Neuronal stem cell (in vitro differentiated cells): ENCODE results near the gene PRPS1.

Source experiments
- DNase-seq: peaks from one replicate; pipeline ENCODE4 v3.0.0-alpha.2; 2013; ENCODE audit warnings: low spot score
- H2AFZ ChIP-seq: one replicate; pipeline ENCODE4 v1.6.1; 2013; ENCODE audit warnings: mild to moderate bottlenecking, low read length, inconsistent platforms
- H2AK5ac ChIP-seq: 2 replicates; pipeline ENCODE4 v1.6.1; 2013; ENCODE audit warnings: low read depth, mild to moderate bottlenecking, inconsistent platforms, low read length, moderate library complexity, mixed read lengths
- H2BK120ac ChIP-seq: 2 replicates; pipeline ENCODE4 v1.6.1; 2013; ENCODE audit warnings: low read depth, mild to moderate bottlenecking, inconsistent platforms, low read length, moderate library complexity, mixed read lengths
- H2BK12ac ChIP-seq: one replicate; pipeline ENCODE4 v1.6.1; 2013; ENCODE audit warnings: low read length, inconsistent platforms
- H2BK15ac ChIP-seq: 2 replicates; pipeline ENCODE4 v1.6.1; 2013; ENCODE audit warnings: mild to moderate bottlenecking, low read length, inconsistent platforms, mixed read lengths
- H2BK5ac ChIP-seq: one replicate; pipeline ENCODE4 v1.6.1; 2013; ENCODE audit warnings: inconsistent platforms, mild to moderate bottlenecking, low read length, moderate library complexity
- H3K14ac ChIP-seq: one replicate; pipeline ENCODE4 v1.6.1; 2013; ENCODE audit warnings: low read length, inconsistent platforms
- H3K18ac ChIP-seq: 2 replicates; pipeline ENCODE4 v1.6.1; 2013; ENCODE audit warnings: low read length, inconsistent platforms
- H3K23ac ChIP-seq: 2 replicates; pipeline ENCODE4 v1.6.1; 2013; ENCODE audit warnings: low read depth, mild to moderate bottlenecking, mixed read lengths, low read length, inconsistent platforms; ENCODE audit not compliant: poor library complexity
- H3K27ac ChIP-seq: replicated peaks from 3 replicates; pipeline ENCODE4 v1.5.1; 2013; ENCODE audit warnings: low read length, inconsistent platforms
- H3K27me3 ChIP-seq, 3 experiments: 2 replicates each; pipeline ENCODE4 v1.6.1; 2013; ENCODE audit warnings: low read length in 3 of 3, mild to moderate bottlenecking in 2 of 3, inconsistent platforms in 1 of 3, low read depth in 1 of 3, mixed read lengths in 1 of 3, moderate library complexity in 1 of 3; ENCODE audit not compliant: control insufficient read depth in 3 of 3, insufficient read depth in 3 of 3
- H3K36me3 ChIP-seq, 2 donors: replicated peaks in 1 of 2; 2 replicates each; pipeline ENCODE4 v1.6.1; 2013; ENCODE audit warnings: low read length in 2 of 2; ENCODE audit not compliant: control insufficient read depth in 2 of 2, insufficient read depth in 2 of 2
- H3K4ac ChIP-seq: 2 replicates; pipeline ENCODE4 v1.6.1; 2013; ENCODE audit warnings: inconsistent platforms, mild to moderate bottlenecking, low read length, moderate library complexity
- H3K4me1 ChIP-seq, 2 donors: 1 replicate in 1 of 2; 2 replicates in 1 of 2; pipeline ENCODE4 v1.6.1; 2013; ENCODE audit warnings: low read length in 2 of 2, low read depth in 1 of 2; ENCODE audit not compliant: control insufficient read depth in 2 of 2, insufficient read depth in 1 of 2
- H3K4me2 ChIP-seq: one replicate; pipeline ENCODE4 v1.6.1; 2013; ENCODE audit warnings: mild to moderate bottlenecking, low read length, inconsistent platforms; ENCODE audit not compliant: insufficient read depth, poor library complexity, severe bottlenecking
- H3K4me3 ChIP-seq, 2 donors: 2 replicates each; pipeline ENCODE4 v1.5.1; 2013; ENCODE audit warnings: low read length in 2 of 2, mild to moderate bottlenecking in 2 of 2, inconsistent platforms in 1 of 2, moderate library complexity in 1 of 2
- H3K79me1 ChIP-seq: one replicate; pipeline ENCODE4 v1.6.1; 2013; ENCODE audit warnings: low read depth, mild to moderate bottlenecking, inconsistent platforms, low read length, moderate library complexity
- H3K9ac ChIP-seq: one replicate; pipeline ENCODE4 v1.6.1; 2013; ENCODE audit warnings: mild to moderate bottlenecking, low read depth, low read length, inconsistent platforms; ENCODE audit not compliant: poor library complexity
- H3K9me3 ChIP-seq, 2 donors: replicated peaks in 1 of 2; 2 replicates each; pipeline versions ENCODE3 to v1.6.1; 2013; ENCODE audit warnings: low read length in 2 of 2, mild to moderate bottlenecking in 2 of 2, inconsistent platforms in 1 of 2, low read depth in 1 of 2, mixed read lengths in 1 of 2, moderate library complexity in 1 of 2; ENCODE audit not compliant: control insufficient read depth in 2 of 2, insufficient read depth in 1 of 2
- H4K8ac ChIP-seq: one replicate; pipeline ENCODE4 v1.6.1; 2013; ENCODE audit warnings: low read depth, mild to moderate bottlenecking, inconsistent platforms, low read length, moderate library complexity
- H4K91ac ChIP-seq: one replicate; pipeline ENCODE4 v1.6.1; 2013; ENCODE audit warnings: low read length, low read depth, mild to moderate bottlenecking, inconsistent platforms; ENCODE audit not compliant: poor library complexity
- WGBS, 2 donors: extraction: QIAGEN DNeasy Blood & Tissue Kit; methylation state at CpG; one replicate each; pipeline ENCODE4 v1.1.7; 2013; ENCODE audit warnings: missing lambda C conversion rate in 2 of 2, mixed read lengths in 1 of 2; ENCODE audit not compliant: insufficient read length in 2 of 2, insufficient replicate concordance in 1 of 2; ENCODE audit errors: extremely low coverage in 2 of 2; 5-methylcytosine and 5-hydroxymethylcytosine counted together

PRPS1 gene

GRCh38 chrX:107662145-107662544, 33.8 kb downstream of the PRPS1 start:
- H3K4me3 ChIP-seq: no peak overlapping the region
- H3K4ac ChIP-seq: no peak overlapping the region
- no peak overlapping the region for H2AK5ac ChIP-seq
- WGBS, 2 donors: no CpG with 5 or more reads among the region's 3 CpGs
- H3K4me1 ChIP-seq: no peaks in the 10 kb centered on the region
- no peaks in the 10 kb centered on the region for H3K9me3 ChIP-seq
- no peak overlapping the region for H2AFZ ChIP-seq
- no peaks in the 10 kb centered on the region for H3K79me1 ChIP-seq
- H2BK120ac ChIP-seq: no peak overlapping the region
- no peak overlapping the region for H3K23ac ChIP-seq
- no peak overlapping the region for H3K27ac ChIP-seq
- no peak overlapping the region for H3K18ac ChIP-seq
- no peak overlapping the region for H3K14ac ChIP-seq
- no peak overlapping the region for H2BK15ac ChIP-seq
- no peak overlapping the region for H3K9ac ChIP-seq
- no peak overlapping the region for H3K4me2 ChIP-seq
- no peak overlapping the region for H4K91ac ChIP-seq
- no peak for DNase-seq
- no peak overlapping the region for H2BK12ac ChIP-seq
- no peak overlapping the region for H4K8ac ChIP-seq
- peaks cover 0 to 18% (median 0%) of the 10 kb centered on the region in 3 experiments for H3K27me3 ChIP-seq
- H2BK5ac ChIP-seq: no peak overlapping the region
- no peaks in the 10 kb centered on the region for H3K36me3 ChIP-seq

DNA sequence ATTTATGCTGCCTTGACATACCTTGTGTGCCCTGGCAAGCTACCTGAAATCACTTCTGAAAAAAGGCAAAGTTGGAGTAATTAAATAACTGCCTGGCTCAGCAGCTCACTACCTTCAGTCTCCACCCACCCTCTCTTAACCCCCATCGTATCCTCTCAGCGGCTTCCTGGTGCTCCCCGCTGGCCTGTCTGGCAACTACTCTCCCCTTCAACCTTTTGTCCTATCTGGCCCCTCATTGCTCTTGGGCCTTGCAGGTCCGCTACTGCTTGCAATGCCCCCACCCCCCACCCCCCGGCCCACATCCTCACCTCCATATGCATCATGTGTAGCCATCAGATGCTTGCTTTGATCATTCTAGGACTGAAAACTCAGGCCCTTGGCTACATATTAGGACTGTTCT, 34.5 kb downstream of the PRPS1 start:
- WGBS, 2 donors: no CpG with 5 or more reads among the region's 5 CpGs

DNA sequence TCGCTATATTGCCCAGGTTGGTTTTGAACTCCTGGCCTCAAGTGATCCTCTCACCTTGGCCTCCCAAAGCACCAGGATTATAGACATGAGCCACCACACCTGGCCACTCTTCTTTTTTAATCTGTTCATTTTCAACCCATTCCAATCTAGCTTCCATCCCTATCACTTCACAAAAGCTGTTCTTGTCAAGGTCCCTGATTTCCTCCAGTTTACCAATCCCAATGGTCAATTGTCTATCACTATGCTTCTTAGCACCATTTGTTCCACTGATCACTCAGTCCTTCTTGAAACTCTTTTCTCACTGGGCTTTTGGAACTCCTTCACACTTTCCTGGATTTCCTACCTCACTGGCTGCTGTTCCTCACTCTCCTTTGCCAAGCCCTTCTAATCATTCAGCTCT, 38.6 kb downstream of the PRPS1 start:
- H4K8ac ChIP-seq: no peak overlapping the region
- H3K9me3 ChIP-seq: no peaks in the 10 kb centered on the region
- no peak for DNase-seq
- no peak overlapping the region for H3K4me3 ChIP-seq
- peaks cover 0 to 11% (median 0%) of the 10 kb centered on the region in 3 experiments for H3K27me3 ChIP-seq
- no peak overlapping the region for H2BK120ac ChIP-seq
- H3K4me2 ChIP-seq: no peak overlapping the region
- H4K91ac ChIP-seq: no peak overlapping the region
- H3K79me1 ChIP-seq: no peaks in the 10 kb centered on the region
- no peak overlapping the region for H2BK12ac ChIP-seq
- no peak overlapping the region for H2AK5ac ChIP-seq
- H3K18ac ChIP-seq: no peak overlapping the region
- no CpG with 5 or more reads among the region's 1 CpG for WGBS, 2 donors
- H3K27ac ChIP-seq: no peak overlapping the region
- no peak overlapping the region for H2AFZ ChIP-seq
- no peak overlapping the region for H3K14ac ChIP-seq
- H3K4ac ChIP-seq: no peak overlapping the region
- H3K9ac ChIP-seq: no peak overlapping the region
- no peak overlapping the region for H2BK5ac ChIP-seq
- no peak overlapping the region for H3K23ac ChIP-seq
- no peaks in the 10 kb centered on the region for H3K4me1 ChIP-seq
- no peaks in the 10 kb centered on the region for H3K36me3 ChIP-seq
- no peak overlapping the region for H2BK15ac ChIP-seq

More for the DNA sequence above, 34.5 kb downstream of the PRPS1 start:
- H3K9me3 ChIP-seq: no peaks in the 10 kb centered on the region
- no peak overlapping the region for H2AFZ ChIP-seq
- no peaks in the 10 kb centered on the region for H3K36me3 ChIP-seq
- DNase-seq: no peak
- no peak overlapping the region for H3K14ac ChIP-seq
- H3K79me1 ChIP-seq: no peaks in the 10 kb centered on the region
- H3K27me3 ChIP-seq: peaks cover 0 to 18% (median 0%) of the 10 kb centered on the region in 3 experiments
- no peak overlapping the region for H2BK12ac ChIP-seq
- H3K23ac ChIP-seq: no peak overlapping the region
- H3K18ac ChIP-seq: no peak overlapping the region
- H4K91ac ChIP-seq: no peak overlapping the region
- H2BK120ac ChIP-seq: no peak overlapping the region
- no peak overlapping the region for H3K4me2 ChIP-seq
- no peak overlapping the region for H2AK5ac ChIP-seq
- no peak overlapping the region for H3K9ac ChIP-seq
- no peak overlapping the region for H2BK5ac ChIP-seq
- no peak overlapping the region for H3K27ac ChIP-seq
- H3K4me3 ChIP-seq: no peak overlapping the region
- no peak overlapping the region for H2BK15ac ChIP-seq
- H3K4me1 ChIP-seq: no peaks in the 10 kb centered on the region
- H4K8ac ChIP-seq: no peak overlapping the region
- no peak overlapping the region for H3K4ac ChIP-seq

GRCh38 chrX:107667426-107667825, 39.1 kb downstream of the PRPS1 start:
- Histone ChIP-seq H3K14ac (no peak overlapping the region), H3K4ac (no peak overlapping the region), H2AFZ (no peak overlapping the region), H2BK120ac (no peak overlapping the region), H2BK5ac (no peak overlapping the region), H2BK12ac (no peak overlapping the region), H3K4me3 (no peak overlapping the region), H3K27ac (no peak overlapping the region), H3K27me3 (peaks cover 0 to 7% (median 0%) of the 10 kb centered on the region in 3 experiments), H3K9me3 (no peaks in the 10 kb centered on the region), H3K9ac (no peak overlapping the region), H3K4me1 (no peaks in the 10 kb centered on the region), H3K79me1 (no peaks in the 10 kb centered on the region), H4K91ac (no peak overlapping the region), H2BK15ac (no peak overlapping the region), H3K18ac (no peak overlapping the region), H3K36me3 (no peaks in the 10 kb centered on the region), H2AK5ac (no peak overlapping the region), H4K8ac (no peak overlapping the region), H3K23ac (no peak overlapping the region), H3K4me2 (no peak overlapping the region)
- no CpG with 5 or more reads among the region's 1 CpG for WGBS, 2 donors
- DNase-seq: no peak
